ENCODE data around the gene TEAD3. TPM values are rescaled to one million over a fixed set of nuclear protein-coding genes. Genes with fewer than 3 reads are reported as not detected.

The TEAD3 gene
- total RNA-seq, 1 experiment from 2014 or later = 27.0 TPM

DNA sequence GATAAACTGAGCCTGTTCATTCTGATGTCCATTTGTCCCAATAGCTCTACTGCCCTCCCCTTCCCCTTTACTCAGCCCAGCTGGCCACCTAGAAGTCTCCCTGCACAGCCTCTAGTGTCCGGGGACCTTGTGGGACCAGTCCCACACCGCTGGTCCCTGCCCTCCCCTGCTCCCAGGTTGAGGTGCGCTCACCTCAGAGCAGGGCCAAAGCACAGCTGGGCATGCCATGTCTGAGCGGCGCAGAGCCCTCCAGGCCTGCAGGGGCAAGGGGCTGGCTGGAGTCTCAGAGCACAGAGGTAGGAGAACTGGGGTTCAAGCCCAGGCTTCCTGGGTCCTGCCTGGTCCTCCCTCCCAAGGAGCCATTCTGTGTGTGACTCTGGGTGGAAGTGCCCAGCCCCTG lies 69.4 kb downstream of the TEAD3 start:
- H3K9me3 ChIP-seq (ENCODE audit: control insufficient read depth, low read depth, low read length) = peaks cover 5% of the 10 kb centered on the region
- no peaks in the 10 kb centered on the region for H3K79me1 ChIP-seq (ENCODE audit: insufficient read depth, low read depth, low read length, poor library complexity, severe bottlenecking)
- Mint-ChIP-seq H3K36me3 (ENCODE audit: insufficient read depth in 1 of 3, low read depth in 3 of 3) (peaks cover 20 to 29% (median 22%) of the 10 kb centered on the region in 3 experiments), H3K4me1 (peaks cover 21 to 41% of the 10 kb centered on the region in 2 experiments), H3K27ac (peak overlapping the region in 1 of 3 experiments; percentile 27; a peak in 1 of 7 replicates), H3K9me3 (peaks cover 8 to 11% of the 10 kb centered on the region in 2 experiments; a peak in 4 of 5 replicates), H3K4me3 (no peak overlapping the region), H3K27me3 (ENCODE audit: low read depth) (no peaks in the 10 kb centered on the region; the same call in 1 of the 2 replicates)
- no peak overlapping the region for H3T11ph ChIP-seq (ENCODE audit: low read length)
- no peaks in the 10 kb centered on the region for H4K20me1 ChIP-seq (ENCODE audit: control insufficient read depth, insufficient read depth, insufficient read length)
- peak overlapping the region; percentile 21 for H3K18ac ChIP-seq (ENCODE audit: insufficient read length, low read depth, low read length)
- H2BK15ac ChIP-seq (ENCODE audit: low read depth, low read length) = no peak overlapping the region
- TF ChIP-seq, protein P1, sequence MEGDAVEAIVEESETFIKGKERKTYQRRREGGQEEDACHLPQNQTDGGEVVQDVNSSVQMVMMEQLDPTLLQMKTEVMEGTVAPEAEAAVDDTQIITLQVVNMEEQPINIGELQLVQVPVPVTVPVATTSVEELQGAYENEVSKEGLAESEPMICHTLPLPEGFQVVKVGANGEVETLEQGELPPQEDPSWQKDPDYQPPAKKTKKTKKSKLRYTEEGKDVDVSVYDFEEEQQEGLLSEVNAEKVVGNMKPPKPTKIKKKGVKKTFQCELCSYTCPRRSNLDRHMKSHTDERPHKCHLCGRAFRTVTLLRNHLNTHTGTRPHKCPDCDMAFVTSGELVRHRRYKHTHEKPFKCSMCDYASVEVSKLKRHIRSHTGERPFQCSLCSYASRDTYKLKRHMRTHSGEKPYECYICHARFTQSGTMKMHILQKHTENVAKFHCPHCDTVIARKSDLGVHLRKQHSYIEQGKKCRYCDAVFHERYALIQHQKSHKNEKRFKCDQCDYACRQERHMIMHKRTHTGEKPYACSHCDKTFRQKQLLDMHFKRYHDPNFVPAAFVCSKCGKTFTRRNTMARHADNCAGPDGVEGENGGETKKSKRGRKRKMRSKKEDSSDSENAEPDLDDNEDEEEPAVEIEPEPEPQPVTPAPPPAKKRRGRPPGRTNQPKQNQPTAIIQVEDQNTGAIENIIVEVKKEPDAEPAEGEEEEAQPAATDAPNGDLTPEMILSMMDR (conservative IDR thresholded peaks at IDR 0.05) = no peak
- H2BK12ac ChIP-seq (ENCODE audit: insufficient read length, low read depth, low read length) = no peak overlapping the region
- H3K56ac ChIP-seq (ENCODE audit: insufficient read length, low read depth, low read length) = no peak overlapping the region
- no peak overlapping the region for H3K9ac ChIP-seq (ENCODE audit: extremely low read depth, insufficient read length, low read length)
- no peak overlapping the region for H2AK5ac ChIP-seq (ENCODE audit: insufficient read length, low read length)
- H4K5ac ChIP-seq (ENCODE audit: insufficient read length, low read depth, low read length) = no peak overlapping the region
- no peaks in the 10 kb centered on the region for H3K23me2 ChIP-seq (ENCODE audit: insufficient read length, low read depth, low read length, poor library complexity, severe bottlenecking)
- no peak overlapping the region for H4K8ac ChIP-seq (replicated peaks; ENCODE audit: insufficient read length, low read depth, low read length)
- peak overlapping the region; percentile 6 for H4K91ac ChIP-seq (ENCODE audit: insufficient read length, low read depth, low read length)
- peaks cover 8% of the 10 kb centered on the region; the same call in 1 of the 2 replicates for H3K4me1 ChIP-seq (ENCODE audit: insufficient read depth, low read length)
- H3K4me2 ChIP-seq (ENCODE audit: insufficient read depth, insufficient read length, low read length) = no peak overlapping the region
- no peak overlapping the region for H2AFZ ChIP-seq (ENCODE audit: low read length)
- H3K27ac ChIP-seq (ENCODE audit: insufficient read length, low read depth, low read length) = no peak overlapping the region
- no peak overlapping the region for H2BK5ac ChIP-seq (ENCODE audit: insufficient read length, low read length)
- H2BK20ac ChIP-seq (ENCODE audit: low read depth, low read length, poor library complexity, severe bottlenecking) = no peak overlapping the region
- H3K27me3 ChIP-seq (ENCODE audit: insufficient read depth, low read length) = no peaks in the 10 kb centered on the region
- no peak overlapping the region; the same call in 1 of the 2 replicates for H3K14ac ChIP-seq (ENCODE audit: insufficient read depth, low read length)
- no peak for DNase-seq
- H2BK120ac ChIP-seq (ENCODE audit: low read depth, low read length, poor library complexity, severe bottlenecking) = no peak overlapping the region
- H3K79me2 ChIP-seq (ENCODE audit: insufficient read depth, low read length) = no peaks in the 10 kb centered on the region
- no peak overlapping the region for H3K23ac ChIP-seq (ENCODE audit: insufficient read length, low read depth, low read length)
- WGBS (ENCODE audit: extremely low coverage, insufficient read length, low lambda C conversion rate) = no CpG with 5 or more reads among the region's 5 CpGs
- no peak overlapping the region for H3K4ac ChIP-seq (ENCODE audit: low read depth, low read length)
